Measurements from ENCODE around the gene EDDM13.
A peak's percentile ranks its signal among the peaks of the same experiment; 100 is the strongest.
"Not testable (repeated sequence)": the region's sequence is repeated elsewhere in the genome, so short reads cannot be mapped to it uniquely, and the experiment has no call there.

EDDM13 gene

GRCh38 chr19:56294549-56294948, 22.0 kb downstream of the EDDM13 start:
- FAIRE-seq (no peak), DNase-seq (ENCODE audit: insufficient read length, low spot score) (no peak)

- no peak for DNase-seq (ENCODE audit: insufficient read length, low spot score)
- FAIRE-seq = no peak
Measured at GRCh38 chr19:56295531-56296455, 23.2 kb downstream of the EDDM13 start.

GRCh38 chr19:56297010-56297409, 24.5 kb downstream of the EDDM13 start:
- no peak for FAIRE-seq
- DNase-seq (ENCODE audit: insufficient read length, low spot score) = no peak

GRCh38 chr19:56299688-56300087, 27.1 kb downstream of the EDDM13 start:
- FAIRE-seq (no peak), DNase-seq (ENCODE audit: insufficient read length, low spot score) (no peak)

DNA sequence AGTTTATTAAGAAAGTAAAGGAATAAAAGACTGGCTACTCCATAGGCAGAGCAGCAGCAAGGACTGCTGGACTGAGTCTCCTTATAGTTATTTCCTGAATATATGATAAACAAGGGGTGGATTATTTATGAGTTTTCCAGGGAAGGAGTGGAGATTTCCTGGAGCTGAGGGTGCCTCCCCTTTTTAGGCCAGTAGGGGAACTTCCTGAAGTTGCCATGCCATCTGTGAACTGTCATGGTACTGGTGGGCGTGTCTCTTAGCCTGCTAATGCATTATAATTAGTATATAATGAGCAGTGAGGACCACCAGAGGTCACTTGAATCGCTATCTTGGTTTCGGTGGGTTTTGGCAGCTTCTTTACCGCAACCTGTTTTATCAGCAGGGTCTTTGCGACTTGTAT, 28.6 kb downstream of the EDDM13 start:
- FAIRE-seq (no peak), DNase-seq (ENCODE audit: insufficient read length, low spot score) (no peak)

- FAIRE-seq (no peak), DNase-seq (ENCODE audit: insufficient read length, low spot score) (no peak)
Measured at GRCh38 chr19:56301886-56302620, 29.5 kb downstream of the EDDM13 start.

- FAIRE-seq (no peak), DNase-seq (ENCODE audit: insufficient read length, low spot score) (no peak)
Measured at GRCh38 chr19:56304243-56304642, 31.7 kb downstream of the EDDM13 start.

DNA sequence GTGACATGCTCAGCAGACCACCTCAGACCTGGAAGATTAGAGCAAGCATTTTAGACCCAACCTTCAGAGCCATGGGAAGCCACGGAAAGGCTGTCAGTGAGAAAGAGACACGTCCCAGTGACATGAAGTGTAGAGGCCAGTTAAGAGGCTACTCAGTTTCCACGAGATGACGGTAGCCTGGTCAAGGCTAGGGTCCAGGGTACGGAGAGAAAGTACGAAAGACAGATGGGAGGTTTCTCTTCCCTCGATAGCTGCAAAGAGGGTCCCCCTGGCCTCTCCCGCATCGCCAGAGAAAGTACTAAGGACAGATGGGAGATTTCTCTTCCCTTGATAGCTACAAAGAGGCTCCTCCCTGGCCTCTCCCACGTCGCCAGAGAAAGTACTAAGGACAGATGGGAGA, 33.5 kb downstream of the EDDM13 start:
- FAIRE-seq = no peak
- DNase-seq (ENCODE audit: insufficient read length, low spot score) = no peak

DNA sequence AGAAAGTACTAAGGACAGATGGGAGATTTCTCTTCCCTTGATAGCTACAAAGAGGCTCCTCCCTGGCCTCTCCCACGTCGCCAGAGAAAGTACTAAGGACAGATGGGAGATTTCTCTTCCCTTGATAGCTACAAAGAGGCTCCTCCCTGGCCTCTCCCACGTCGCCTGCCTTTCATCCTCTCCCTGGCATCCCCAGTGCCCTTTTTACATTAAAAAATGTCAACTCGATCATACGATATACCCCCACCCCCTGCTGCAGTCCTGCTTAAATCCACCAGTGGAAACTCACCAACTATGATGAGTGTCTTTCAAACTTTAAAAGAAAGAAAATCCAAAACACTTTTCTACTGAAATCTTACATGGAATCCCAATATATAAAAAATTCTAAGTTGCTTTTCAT, 34.5 kb downstream of the EDDM13 start:
- not testable (repeated sequence) for DNase-seq (ENCODE audit: insufficient read length, low spot score); FAIRE-seq

GRCh38 chr19:56308792-56309191, 36.2 kb downstream of the EDDM13 start:
- DNase-seq (ENCODE audit: insufficient read length, low spot score) (no peak), FAIRE-seq (no peak)

- DNase-seq (ENCODE audit: insufficient read length, low spot score) (peak; percentile 17), FAIRE-seq (no peak)
Measured at GRCh38 chr19:56309511-56310185, 37.1 kb downstream of the EDDM13 start.

DNA sequence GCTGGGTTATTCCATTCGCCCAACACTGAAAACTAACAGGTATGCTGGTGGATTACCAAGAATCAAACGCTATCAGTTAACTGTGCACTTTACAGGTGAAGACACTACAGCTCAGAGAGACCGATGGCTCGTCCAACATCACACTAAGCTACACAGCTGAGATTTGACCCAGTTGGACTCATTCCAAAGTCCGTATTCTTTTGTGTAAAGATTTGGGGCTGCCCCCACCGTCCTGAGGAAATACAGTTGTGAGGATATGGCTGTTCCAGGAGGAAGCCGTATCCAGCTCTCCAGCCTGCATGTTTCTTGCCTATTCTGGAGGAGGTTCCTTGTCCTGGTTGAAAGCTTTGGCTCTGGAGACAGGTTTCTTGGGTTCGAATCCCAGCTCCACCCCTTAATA, 37.9 kb downstream of the EDDM13 start:
- no peak for FAIRE-seq

DNA sequence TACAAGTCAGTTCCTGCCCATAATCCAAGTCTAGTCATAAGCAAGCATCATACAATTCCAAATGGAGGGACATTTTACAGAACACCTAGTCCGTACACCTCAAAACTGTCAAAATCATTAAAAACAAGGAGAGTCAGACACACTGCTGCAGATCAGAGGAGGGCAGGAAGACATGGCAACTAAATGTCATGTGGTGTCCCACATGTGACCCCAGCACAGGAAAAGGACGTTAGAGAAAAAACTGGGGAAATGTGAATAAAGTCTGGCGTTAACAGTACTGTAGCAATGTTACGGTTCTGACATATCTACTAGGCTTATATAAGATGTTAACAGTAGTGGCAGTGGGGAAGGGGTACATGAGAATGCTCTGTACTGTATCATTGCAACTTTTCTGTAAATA, 39.8 kb downstream of the EDDM13 start:
- no peak for DNase-seq (ENCODE audit: insufficient read length, low spot score)
- no peak for FAIRE-seq

More for the DNA sequence above, 37.9 kb downstream of the EDDM13 start:
- DNase-seq (ENCODE audit: insufficient read length, low spot score) = no peak

GRCh38 chr19:56312787-56313657, 40.5 kb downstream of the EDDM13 start:
- DNase-seq (ENCODE audit: insufficient read length, low spot score) (no peak), FAIRE-seq (no peak)

- DNase-seq (ENCODE audit: insufficient read length, low spot score) = no peak
Measured at GRCh38 chr19:56314018-56314380, 41.5 kb downstream of the EDDM13 start.

DNA sequence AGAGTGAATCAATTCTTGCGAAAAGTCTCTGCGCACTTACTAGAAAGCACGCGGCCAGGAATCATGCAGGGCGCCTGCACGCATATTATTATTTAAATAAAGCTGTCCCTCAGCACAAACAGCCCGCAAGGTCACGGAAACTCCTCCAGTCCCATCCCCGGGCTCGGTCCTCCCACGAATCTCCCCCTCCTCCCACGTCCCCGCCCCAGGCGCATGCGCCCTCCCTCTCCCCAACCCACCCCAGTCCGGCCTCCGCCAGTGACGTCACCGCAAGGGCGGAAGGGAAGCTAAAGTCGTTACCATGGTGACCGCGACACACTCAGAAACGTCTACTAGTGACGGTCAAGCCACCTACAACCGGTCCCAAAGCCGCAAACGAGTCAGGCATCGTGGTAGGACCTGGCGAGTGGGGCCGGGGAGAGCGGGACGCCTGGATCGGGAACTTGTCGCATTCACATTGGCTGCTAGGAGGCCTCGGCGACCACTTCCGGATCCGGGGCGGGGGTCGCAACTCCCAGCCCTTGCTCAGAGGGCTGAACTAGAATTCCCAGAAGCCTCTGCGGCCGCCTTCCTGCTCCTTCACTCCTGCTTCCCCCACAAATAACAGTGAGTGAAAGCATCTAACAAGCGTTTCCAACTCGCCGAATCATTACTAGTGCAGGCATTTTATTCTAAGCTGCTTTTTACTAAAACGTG, 42.0 kb downstream of the EDDM13 start, which contains the start of gene ZSCAN5A:
Gene ZSCAN5A (minus strand): TSS at position 459 of the 696 bp plus-strand sequence. CDS start 89,793 bp downstream, outside the sequence.
- FAIRE-seq (peak; percentile 91), DNase-seq (ENCODE audit: insufficient read length, low spot score) (peak; percentile 76)

More at GRCh38 chr19:56314018-56314380, 41.5 kb downstream of the EDDM13 start:
- no peak for FAIRE-seq

DNA sequence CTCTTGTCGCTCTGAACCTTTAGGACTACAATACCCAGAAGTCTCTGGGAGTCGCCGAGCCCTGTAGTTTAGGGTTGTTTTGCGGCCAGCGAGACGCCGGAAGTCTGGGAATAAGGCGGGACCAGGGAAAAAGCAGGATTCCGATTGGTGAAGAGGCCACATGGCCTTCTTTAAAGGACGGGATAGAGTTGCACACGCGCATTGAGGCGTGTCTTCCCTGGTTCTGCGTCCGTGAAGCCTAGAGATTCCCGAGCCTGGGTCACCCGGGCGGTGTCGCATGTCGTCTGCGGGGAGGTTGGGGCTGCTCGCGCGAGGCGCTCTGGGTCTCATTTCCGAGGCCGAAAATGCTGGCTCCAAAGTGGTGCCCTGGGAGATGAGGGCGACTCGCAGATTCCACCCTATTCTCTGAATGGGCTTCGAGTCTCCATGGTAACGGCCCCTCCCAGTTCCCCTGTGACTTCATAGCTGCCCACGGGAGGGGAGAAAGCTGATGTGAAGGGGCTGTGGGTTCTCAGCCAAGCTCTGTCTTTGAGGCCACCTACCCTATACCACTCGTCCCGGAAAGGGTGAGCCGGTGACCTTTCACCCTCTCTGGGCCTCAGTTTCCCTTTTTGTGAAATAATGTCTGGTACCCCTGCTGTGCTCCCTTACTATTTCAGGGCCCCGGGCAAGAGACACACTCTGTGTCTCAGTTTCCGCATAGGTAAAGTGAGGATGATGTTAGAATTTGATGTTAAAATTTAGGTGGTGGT, 42.7 kb downstream of the EDDM13 start:
- no peak for FAIRE-seq

GRCh38 chr19:56316728-56317127, 44.2 kb downstream of the EDDM13 start:
- no peak for DNase-seq (ENCODE audit: insufficient read length, low spot score)
- no peak for FAIRE-seq

More for the DNA sequence above, 42.7 kb downstream of the EDDM13 start:
- peak; percentile 72 for DNase-seq (ENCODE audit: insufficient read length, low spot score)

DNA sequence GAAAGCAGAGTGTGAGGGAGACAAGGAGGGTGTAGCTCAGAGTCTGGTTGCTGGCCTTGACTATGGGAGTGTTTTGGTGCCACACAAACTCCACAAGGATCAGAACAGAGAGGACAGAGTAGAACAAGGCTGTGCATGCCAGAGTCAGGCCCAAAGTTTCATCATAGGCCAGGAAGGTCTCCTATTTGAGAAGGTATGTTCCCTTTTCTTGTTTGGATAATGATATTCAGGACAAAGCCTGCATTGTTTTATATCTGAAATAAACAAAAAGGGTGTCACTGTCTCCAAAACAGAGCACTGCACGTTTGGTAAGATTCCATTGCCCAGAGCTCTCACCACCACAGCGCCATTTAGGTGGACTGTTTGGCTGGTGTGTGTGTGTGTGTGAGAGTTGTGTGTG, 45.2 kb downstream of the EDDM13 start:
- DNase-seq (ENCODE audit: insufficient read length, low spot score) (no peak), FAIRE-seq (no peak)
